SK-N-SH (cell line): ENCODE results near the gene TRPM3.

ENCODE experiments used
- CHD2 ChIP-seq: fragments of 150-350 bp; IDR thresholded peaks from 2 replicates; pipeline ENCODE4 v1.6.1; 2018; ENCODE audit warnings: low read length; ENCODE audit not compliant: partially characterized antibody
- CTCF ChIP-seq: fragments of 200-600 bp; sonication (generic); IDR thresholded peaks from 2 replicates; pipeline ENCODE4 v1.6.1; 2017; ENCODE audit warnings: antibody characterized with exemption, mild to moderate bottlenecking, moderate library complexity
- EP300 ChIP-seq, 2 experiments: IDR thresholded peaks; 2 replicates each; pipeline versions ENCODE4 v1.4.0 to v1.6.1; 2012; ENCODE audit warnings: borderline replicate concordance in 1 of 2, low read depth in 1 of 2, low read length in 1 of 2
- FOXJ3 ChIP-seq: sonication (generic); formaldehyde crosslinking; IDR thresholded peaks from 2 replicates; pipeline ENCODE4 v1.5.1; 2020; ENCODE audit warnings: mild to moderate bottlenecking, missing genetic modification reagents
- JUND ChIP-seq: IDR thresholded peaks from 2 replicates; pipeline ENCODE4 v1.4.0; 2012
- NRF1 ChIP-seq: IDR thresholded peaks from 2 replicates; pipeline ENCODE4 v1.6.1; 2012; ENCODE audit warnings: low read depth, mild to moderate bottlenecking, low read length
- POLR2AphosphoS5 ChIP-seq: IDR thresholded peaks from 2 replicates; pipeline ENCODE4 v1.6.1; 2012; ENCODE audit warnings: low read depth, low read length
- RAD21 ChIP-seq: IDR thresholded peaks from 2 replicates; pipeline ENCODE4 v1.6.1; 2012; ENCODE audit warnings: mild to moderate bottlenecking, low read length
- RFX5 ChIP-seq: IDR thresholded peaks from 2 replicates; pipeline ENCODE4 v1.6.1; 2012; ENCODE audit warnings: mild to moderate bottlenecking, improper control_type of control experiment, low read length
- TEAD4 ChIP-seq: IDR thresholded peaks from 2 replicates; pipeline ENCODE4 v1.4.0; 2012; ENCODE audit warnings: mild to moderate bottlenecking, borderline replicate concordance; ENCODE audit not compliant: insufficient read depth
- YY1 ChIP-seq: IDR thresholded peaks from 2 replicates; pipeline ENCODE4 v1.4.0; 2012; ENCODE audit warnings: low read depth, mild to moderate bottlenecking

- TF ChIP-seq EP300 (IDR thresholded peaks at IDR 0.05; ENCODE audit: borderline replicate concordance in 1 of 2, low read depth in 1 of 2, low read length in 1 of 2) (no peak), CTCF (no peak), JUND (no peak), CHD2 (no peak), NRF1 (no peak), TEAD4 (no peak), RFX5 (no peak), YY1 (no peak), POLR2AphosphoS5 (no peak), RAD21 (no peak), FOXJ3 (CRISPR knock-in tag) (no peak)
Measured at GRCh38 chr9:70765946-70766345, 355.5 kb downstream of the TRPM3 start.
